Fibroblast of the aortic adventitia (primary cell): ENCODE measurements around the gene IMMP2L. TPM values are rescaled to one million over a fixed set of nuclear protein-coding genes. Genes with fewer than 3 reads are reported as not detected.

Experiments
- DNase-seq: peaks from one replicate; pipeline ENCODE4 v3.0.0-alpha.2; 2010; ENCODE audit warnings: low read depth
- H3K4me3 ChIP-seq: 2 replicates; pipeline ENCODE4 v1.5.1; 2011; ENCODE audit warnings: low read depth, mild to moderate bottlenecking, control low read depth, low read length, moderate library complexity
- total RNA-seq: library from RNA; depleted of rRNA; stranded (reverse); fragments of >200 nt; gene quantifications from 2 replicates; pipeline ENCODE4 v1.2.3, GENCODE V29; 2012; ENCODE audit warnings: low replicate concordance
- TF ChIP-seq, protein P1 (sequence below): IDR thresholded peaks from 2 replicates; pipeline ENCODE4 v1.5.1; 2011; ENCODE audit warnings: mild to moderate bottlenecking, low read length, control low read depth, inconsistent platforms; ENCODE audit not compliant: insufficient read depth

The IMMP2L gene
- total RNA-seq, 1 donor = 9.9 TPM

DNA sequence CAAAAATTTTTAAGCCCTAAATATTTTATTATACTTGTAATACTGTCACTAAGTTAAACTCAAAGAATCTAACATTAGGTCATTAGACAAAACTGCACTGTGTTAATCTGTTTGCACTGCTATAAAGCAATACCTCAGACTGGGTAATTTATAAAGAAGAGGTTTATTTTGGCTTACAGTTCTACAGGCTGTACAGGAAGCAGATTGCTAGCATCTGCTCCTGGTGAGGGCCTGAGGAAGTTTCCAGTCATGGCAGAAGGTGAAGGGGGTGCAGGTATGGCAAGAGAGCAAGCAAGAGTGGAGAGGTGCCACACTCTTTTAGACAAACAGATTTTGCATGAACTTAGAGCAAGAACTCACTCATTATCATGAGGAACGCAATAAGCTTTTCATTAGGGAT lies 125.7 kb downstream of the IMMP2L start:
- TF ChIP-seq, protein P1, sequence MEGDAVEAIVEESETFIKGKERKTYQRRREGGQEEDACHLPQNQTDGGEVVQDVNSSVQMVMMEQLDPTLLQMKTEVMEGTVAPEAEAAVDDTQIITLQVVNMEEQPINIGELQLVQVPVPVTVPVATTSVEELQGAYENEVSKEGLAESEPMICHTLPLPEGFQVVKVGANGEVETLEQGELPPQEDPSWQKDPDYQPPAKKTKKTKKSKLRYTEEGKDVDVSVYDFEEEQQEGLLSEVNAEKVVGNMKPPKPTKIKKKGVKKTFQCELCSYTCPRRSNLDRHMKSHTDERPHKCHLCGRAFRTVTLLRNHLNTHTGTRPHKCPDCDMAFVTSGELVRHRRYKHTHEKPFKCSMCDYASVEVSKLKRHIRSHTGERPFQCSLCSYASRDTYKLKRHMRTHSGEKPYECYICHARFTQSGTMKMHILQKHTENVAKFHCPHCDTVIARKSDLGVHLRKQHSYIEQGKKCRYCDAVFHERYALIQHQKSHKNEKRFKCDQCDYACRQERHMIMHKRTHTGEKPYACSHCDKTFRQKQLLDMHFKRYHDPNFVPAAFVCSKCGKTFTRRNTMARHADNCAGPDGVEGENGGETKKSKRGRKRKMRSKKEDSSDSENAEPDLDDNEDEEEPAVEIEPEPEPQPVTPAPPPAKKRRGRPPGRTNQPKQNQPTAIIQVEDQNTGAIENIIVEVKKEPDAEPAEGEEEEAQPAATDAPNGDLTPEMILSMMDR = no peak
- H3K4me3 ChIP-seq = no peak overlapping the region
- DNase-seq = no peak

- TF ChIP-seq, protein P1 = no peak
- no peak overlapping the region for H3K4me3 ChIP-seq
- no peak for DNase-seq
Measured at GRCh38 chr7:111433426-111433825, 128.9 kb downstream of the IMMP2L start.

DNA sequence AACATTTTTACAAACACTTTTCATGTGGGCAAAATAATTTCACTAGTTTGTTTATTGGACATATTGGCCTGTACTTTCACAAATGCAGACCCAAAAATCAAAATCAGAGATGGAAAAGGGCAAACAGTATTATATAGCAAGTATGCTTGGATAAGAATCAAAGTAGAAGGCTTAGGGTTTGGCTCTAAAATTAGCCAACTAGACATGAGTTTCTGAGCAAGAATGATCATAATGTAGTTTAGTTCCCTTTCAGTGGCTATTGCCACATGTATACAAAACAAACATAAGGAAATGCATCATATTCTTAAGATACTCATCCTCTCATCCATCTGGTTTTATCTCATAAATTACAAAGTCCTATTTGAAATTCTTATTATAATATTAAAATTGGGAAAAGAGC lies 132.5 kb downstream of the IMMP2L start:
- DNase-seq = no peak
- no peak overlapping the region for H3K4me3 ChIP-seq
- TF ChIP-seq, protein P1 = no peak

DNA sequence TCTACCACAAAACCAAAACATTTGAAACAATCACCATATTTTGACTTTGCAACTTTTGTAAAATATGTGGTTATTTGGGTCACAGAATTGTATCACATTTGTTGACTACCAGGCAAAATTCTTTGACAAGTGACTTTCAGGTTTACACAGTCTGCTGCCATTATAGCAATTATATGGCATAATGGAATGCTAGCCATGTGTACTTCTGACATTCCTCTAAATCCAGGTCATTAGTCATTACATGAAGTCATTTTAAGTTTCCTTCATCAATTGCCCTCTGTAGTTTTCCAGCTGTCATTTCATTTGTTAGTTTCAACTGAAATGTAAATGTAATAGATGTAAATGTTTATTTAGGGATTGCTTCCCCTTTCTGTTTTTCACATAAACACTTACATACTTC lies 137.5 kb downstream of the IMMP2L start:
- peak; percentile 27 for DNase-seq
- TF ChIP-seq, protein P1 = no peak

DNA sequence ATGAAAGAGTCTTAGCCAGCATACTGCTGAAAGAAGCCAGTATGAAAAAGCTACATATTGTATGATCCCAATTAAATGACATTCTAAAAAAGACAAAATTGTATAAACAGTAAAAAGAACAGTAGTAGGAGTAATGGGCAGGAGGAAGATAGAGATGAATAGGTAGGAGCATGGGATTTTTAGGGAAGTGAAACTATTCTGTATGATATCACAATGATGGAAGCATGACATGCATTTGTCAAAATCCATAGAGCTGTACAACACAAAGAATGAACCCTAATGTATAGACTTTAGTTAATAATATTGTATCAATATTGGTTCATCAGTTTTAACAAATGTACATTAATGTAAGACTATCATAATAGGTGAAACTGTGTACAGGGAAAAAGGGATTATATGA lies 147.9 kb downstream of the IMMP2L start:
- TF ChIP-seq, protein P1 = no peak
- H3K4me3 ChIP-seq = no peak overlapping the region
- DNase-seq = no peak

More for the DNA sequence above, 137.5 kb downstream of the IMMP2L start:
- H3K4me3 ChIP-seq = no peak overlapping the region

DNA sequence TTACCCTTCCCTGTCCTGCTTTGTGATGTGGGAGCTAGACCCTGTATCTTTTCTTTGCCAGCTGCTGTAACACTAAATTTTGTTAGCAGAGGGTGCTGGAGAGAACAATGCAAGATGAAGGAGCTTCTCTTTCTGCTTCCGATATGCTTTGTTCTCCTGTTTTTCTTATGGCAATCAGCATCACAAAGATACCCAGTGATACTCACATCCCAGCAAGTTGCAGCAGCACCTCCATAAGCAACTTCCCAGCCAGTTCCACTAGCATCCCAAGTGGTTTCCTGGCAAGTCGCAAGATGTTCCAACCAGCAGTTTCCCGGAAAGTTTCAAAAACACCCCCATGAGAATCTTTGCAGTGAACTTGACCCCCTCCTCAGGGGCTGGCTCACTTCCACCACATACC lies 148.6 kb downstream of the IMMP2L start:
- DNase-seq = no peak
- no peak overlapping the region for H3K4me3 ChIP-seq
- TF ChIP-seq, protein P1 = no peak

GRCh38 chr7:111410899-111411298 lies 151.4 kb downstream of the IMMP2L start:
- H3K4me3 ChIP-seq = no peak overlapping the region
- TF ChIP-seq, protein P1 = no peak
- no peak for DNase-seq
